HepG2 (cell line): ENCODE results near the gene NFAT5.

Experiments used
- BRCA1 ChIP-seq: sonication (generic); formaldehyde crosslinking; IDR thresholded peaks from 2 replicates; pipeline ENCODE4 v1.4.0; 2020; ENCODE audit warnings: missing genetic modification reagents
- EP300 ChIP-seq, 3 experiments: sonication (generic) in 1 of 3; formaldehyde crosslinking in 1 of 3; IDR thresholded peaks; 2 replicates each; pipeline versions ENCODE4 v1.5.1 to v1.6.1; 2011 to 2020; ENCODE audit warnings: low read depth in 2 of 3, low read length in 2 of 3, borderline replicate concordance in 1 of 3, improper control_type of control experiment in 1 of 3, mild to moderate bottlenecking in 1 of 3, missing genetic modification reagents in 1 of 3, moderate library complexity in 1 of 3
- POLR2A ChIP-seq, 2 experiments: IDR thresholded peaks; 2 replicates each; pipeline ENCODE4 v1.6.1; 2011; ENCODE audit warnings: low read depth in 2 of 2, low read length in 2 of 2, mild to moderate bottlenecking in 1 of 2, moderate library complexity in 1 of 2; ENCODE audit not compliant: insufficient read depth in 1 of 2
- POLR2AphosphoS5 ChIP-seq: IDR thresholded peaks from 2 replicates; pipeline ENCODE4 v1.6.1; 2012; ENCODE audit warnings: low read depth, low read length
- RAD21 ChIP-seq: fragments of 450-650 bp; formaldehyde crosslinking; IDR thresholded peaks from 2 replicates; pipeline ENCODE4 v1.5.0; 2020; ENCODE audit warnings: mild to moderate bottlenecking
- RCOR2 ChIP-seq: IDR thresholded peaks from 2 replicates; pipeline ENCODE4 v1.6.1; 2016; ENCODE audit warnings: missing biosample characterization, missing genetic modification reagents
- REST ChIP-seq, 2 experiments: IDR thresholded peaks; 2 replicates each; pipeline ENCODE4 v1.6.1; 2011 to 2012; ENCODE audit warnings: low read length in 2 of 2, borderline replicate concordance in 1 of 2, low read depth in 1 of 2, mild to moderate bottlenecking in 1 of 2, moderate library complexity in 1 of 2
- SP1 ChIP-seq, 2 experiments: fragments of 450-650 bp in 1 of 2; sonication (generic) in 1 of 2; formaldehyde crosslinking in 1 of 2; IDR thresholded peaks; 2 replicates each; pipeline versions ENCODE4 v1.4.0 to v1.6.1; 2016 to 2020; ENCODE audit warnings: missing genetic modification reagents in 1 of 2
- ZFP36 ChIP-seq: fragments of 150-350 bp; IDR thresholded peaks from 2 replicates; pipeline ENCODE4 v1.6.1; 2018; ENCODE audit warnings: borderline replicate concordance, low read length, low read depth; ENCODE audit not compliant: partially characterized antibody
- ZNF609 ChIP-seq: sonication (generic); formaldehyde crosslinking; IDR thresholded peaks from 2 replicates; pipeline ENCODE4 v1.4.0; 2020; ENCODE audit warnings: mild to moderate bottlenecking, missing genetic modification reagents, borderline replicate concordance
- ZNF75D ChIP-seq: sonication (generic); formaldehyde crosslinking; IDR thresholded peaks from 2 replicates; pipeline ENCODE4 v1.8.1; 2023; ENCODE audit warnings: missing genetic modification reagents, mild to moderate bottlenecking, borderline replicate concordance

GRCh38 chr16:69754143-69754468, 188.3 kb downstream of the NFAT5 start:
- TF ChIP-seq ZFP36 (no peak), POLR2AphosphoS5 (no peak), REST (IDR thresholded peaks at IDR 0.05; ENCODE audit: borderline replicate concordance in 1 of 2, low read depth in 1 of 2, low read length in 2 of 2) (no peak), RAD21 (CRISPR knock-in tag) (no peak), POLR2A (IDR thresholded peaks at IDR 0.05; ENCODE audit: insufficient read depth in 1 of 2, low read depth in 2 of 2, low read length in 2 of 2) (no peak), EP300 (IDR thresholded peaks at IDR 0.05; ENCODE audit: low read depth in 2 of 2, low read length in 2 of 2) (no peak), EP300 (CRISPR knock-in tag; IDR thresholded peaks at IDR 0.05; ENCODE audit: borderline replicate concordance) (no peak), ZNF75D (CRISPR knock-in tag) (no peak), RCOR2 (CRISPR knock-in tag) (no peak), SP1 (IDR thresholded peaks at IDR 0.05) (no peak), SP1 (CRISPR knock-in tag; IDR thresholded peaks at IDR 0.05) (no peak), BRCA1 (CRISPR knock-in tag) (no peak), ZNF609 (no peak)
